Astrocyte of the spinal cord (primary cell): ENCODE results near the gene GRID1.

Source experiments
- DNase-seq: peaks from one replicate; pipeline ENCODE4 v3.0.0; 2011; ENCODE audit warnings: low read depth, low spot score
- H3K4me3 ChIP-seq: 2 replicates; pipeline ENCODE4 v1.5.1; 2011; ENCODE audit warnings: low read depth, mild to moderate bottlenecking, low read length, moderate library complexity
- CTCF ChIP-seq: IDR thresholded peaks from 2 replicates; pipeline ENCODE4 v1.5.1; 2012; ENCODE audit warnings: low read depth, mild to moderate bottlenecking, low read length, inconsistent platforms
- in situ Hi-C: cut with HindIII; loops from 2 replicates; pipeline ENCODE4 v1.10.0; 2017; ENCODE audit warnings: low sequenced_read_pairs

GRID1 gene

GRCh38 chr10:85594239-85594638 lies 772.4 kb downstream of the GRID1 start:
- TF ChIP-seq CTCF, result no peak

DNA sequence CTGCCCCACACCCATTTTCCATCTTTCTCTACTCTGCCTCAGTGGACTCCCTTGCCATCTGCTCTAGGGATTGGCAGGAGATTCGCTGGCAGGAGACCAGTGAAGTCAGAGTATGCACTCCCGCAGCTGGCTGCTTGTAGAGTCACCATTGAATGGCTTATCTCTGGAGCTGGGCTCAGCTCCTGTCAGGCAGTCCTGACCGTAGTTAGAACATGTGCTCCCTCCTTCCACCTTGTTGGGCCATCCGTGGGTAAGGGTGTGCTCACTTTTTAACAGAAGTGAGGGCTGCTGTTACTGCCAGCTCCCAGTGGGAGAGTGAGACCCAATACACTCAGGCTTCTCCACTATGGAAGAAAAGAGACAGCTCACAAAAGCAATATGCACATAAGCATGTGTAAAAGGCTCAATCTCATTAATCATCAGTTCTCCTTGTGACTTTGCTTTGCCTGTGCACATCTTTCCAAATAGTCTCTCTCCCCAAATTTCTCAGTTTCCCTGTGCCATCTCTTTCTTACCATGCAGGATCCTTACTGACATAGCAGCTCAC lies 773.3 kb downstream of the GRID1 start:
- TF ChIP-seq CTCF, result no peak
- DNase-seq, result no peak
- no peak overlapping the region for H3K4me3 ChIP-seq
- in situ Hi-C loops, result no loop called here

More at GRCh38 chr10:85594239-85594638, 772.4 kb downstream of the GRID1 start:
- DNase-seq, result no peak
- no peak overlapping the region for H3K4me3 ChIP-seq
- in situ Hi-C loops, result no loop called here

GRCh38 chr10:85581371-85581770 lies 785.2 kb downstream of the GRID1 start:
- H3K4me3 ChIP-seq, result no peak overlapping the region
- no peak for DNase-seq
- in situ Hi-C loops, result no loop called here
- no peak for TF ChIP-seq CTCF

- no peak overlapping the region for H3K4me3 ChIP-seq
- in situ Hi-C loops, result no loop called here
- DNase-seq, result no peak
- TF ChIP-seq CTCF, result no peak
Measured at GRCh38 chr10:85580585-85580984, 786.0 kb downstream of the GRID1 start.

DNA sequence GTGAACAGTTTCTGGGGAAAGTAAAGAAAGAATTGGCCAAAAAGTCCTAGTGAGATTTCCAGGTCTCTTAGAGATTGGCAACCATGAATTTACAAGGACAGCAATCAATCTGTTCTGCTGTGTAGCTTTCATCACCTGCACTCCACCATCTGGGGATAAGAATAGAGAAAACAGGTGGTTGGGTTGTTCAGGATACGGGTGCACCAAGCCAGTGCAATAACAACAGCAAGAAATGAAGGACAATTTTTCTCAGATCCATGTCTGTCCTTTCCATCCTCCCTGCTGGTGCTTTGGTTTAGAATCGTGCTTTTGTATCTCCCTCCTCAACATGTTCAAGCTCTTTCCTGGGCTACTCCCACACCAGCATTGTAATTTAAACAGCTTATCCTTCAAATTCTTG lies 787.7 kb downstream of the GRID1 start:
- TF ChIP-seq CTCF, result no peak
- no peak for DNase-seq
- H3K4me3 ChIP-seq, result no peak overlapping the region
- in situ Hi-C loops, result no loop called here

- DNase-seq, result no peak
- in situ Hi-C loops, result no loop called here
- H3K4me3 ChIP-seq, result no peak overlapping the region
- no peak for TF ChIP-seq CTCF
Measured at GRCh38 chr10:85575441-85575840, 791.2 kb downstream of the GRID1 start.

GRCh38 chr10:85570871-85571270 lies 795.7 kb downstream of the GRID1 start:
- DNase-seq, result no peak
- no peak overlapping the region for H3K4me3 ChIP-seq
- no peak for TF ChIP-seq CTCF
- in situ Hi-C loops, result no loop called here
